ENCODE data around the gene INHBA. TPM values are rescaled to one million over a fixed set of nuclear protein-coding genes. Genes with fewer than 3 reads are reported as not detected.

Gene INHBA
- total and polyA plus RNA-seq, 2 of the 4 experiments (the other 2 are of a cell fraction): 60.2 to 112 TPM

DNA sequence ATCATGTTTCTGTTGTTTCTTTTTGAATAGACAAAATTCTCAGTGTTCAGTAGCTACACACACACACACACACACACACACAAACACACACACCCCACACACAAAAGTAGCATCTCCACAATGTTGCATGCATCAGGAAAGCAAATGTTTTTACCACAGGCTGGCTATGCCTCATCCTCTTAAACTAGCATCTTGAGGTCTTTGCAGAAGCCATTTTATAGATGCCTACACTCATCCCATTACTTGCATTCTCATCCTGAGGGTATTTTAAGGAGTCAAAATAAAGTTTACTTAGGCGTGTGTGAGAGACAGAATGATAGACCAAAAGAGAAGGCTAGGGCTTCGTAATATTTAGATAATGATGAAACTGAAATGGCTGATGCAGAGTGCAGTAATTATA, 7.9 kb upstream of the INHBA start:
- H3K18ac ChIP-seq (ENCODE audit: low read depth, low read length): no peak overlapping the region; the same call in 1 of the 2 replicates
- dilution Hi-C loops (cut with HindIII; ENCODE audit: low sequenced_read_pairs, unreplicated experiment) (no loop called here), in situ Hi-C loops (cut with MboI; ENCODE audit: low sequenced_read_pairs) (loop anchor here (10.0 kb wide), 1 partner anchor 1476 kb away; no protein-coding TSS in a partner anchor), intact Hi-C loops (cut with micrococcal nuclease) (no loop called here)
- H2BK20ac ChIP-seq (ENCODE audit: low read depth, low read length): peak overlapping the region; percentile 45; the same call in 1 of the 2 replicates
- H3K14ac ChIP-seq (replicated peaks; ENCODE audit: low read depth, low read length): no peak overlapping the region
- no peak overlapping the region for H3K9ac ChIP-seq (ENCODE audit: low read depth, low read length)
- no peak overlapping the region for H3K4me3 ChIP-seq (ENCODE audit: insufficient read depth, low read depth, low read length)
- ChIA-PET CTCF (interaction anchor here (0.6 to 1.3 kb wide), 6 partner anchors 16 to 1478 kb away, joined by 3 to 4 read pairs (median 3); no protein-coding TSS in a partner anchor), POLR2A (ENCODE audit: unreplicated experiment) (no interaction called here)
- no peak overlapping the region for H4K91ac ChIP-seq (ENCODE audit: insufficient read depth, low read depth, low read length)
- no peak overlapping the region for H3K27ac ChIP-seq (ENCODE audit: insufficient read depth, low read length)
- WGBS, 2 experiments (ENCODE audit: extremely low coverage in 2 of 2, insufficient read length in 1 of 2): no CpG with 5 or more reads among the region's 2 CpGs
- ATAC-seq (ENCODE audit: low read depth): no peak
- BruUV-seq (replicated peaks): no TSS peak
- H2AFZ ChIP-seq (replicated peaks; ENCODE audit: low read length, poor library complexity): no peak overlapping the region
- H4K20me1 ChIP-seq (ENCODE audit: insufficient read depth, low read length): no peaks in the 10 kb centered on the region
- no peak overlapping the region for H3K56ac ChIP-seq (ENCODE audit: extremely low read depth, insufficient read depth, low read length)
- no peak overlapping the region for H3K23ac ChIP-seq (ENCODE audit: low read depth, low read length)
- 0 out of 3 replicates have a peak overlapping the region, but pooled peaks have one; percentile 50 for H2BK15ac ChIP-seq (ENCODE audit: low read depth, low read length)
- H3K79me1 ChIP-seq (ENCODE audit: low read depth in 1 of 2, low read length in 2 of 2): peaks cover 8 to 27% of the 10 kb centered on the region in 2 experiments; a peak in 3 of 4 replicates
- H3K9me3 ChIP-seq (ENCODE audit: control insufficient read depth, insufficient read depth, low read length): no peaks in the 10 kb centered on the region
- H4K8ac ChIP-seq (ENCODE audit: low read depth in 2 of 2, low read length in 2 of 2): no peak overlapping the region
- H3K9me1 ChIP-seq (ENCODE audit: insufficient read depth, low read length): peaks cover 5% of the 10 kb centered on the region; the same call in 1 of the 2 replicates
- DNase-seq: no peak
- TF ChIP-seq MAZ (IDR thresholded peaks at IDR 0.05; ENCODE audit: borderline replicate concordance, low read depth, low read length): no peak
- TF ChIP-seq RAD21 (IDR thresholded peaks at IDR 0.05; ENCODE audit: low read length): no peak
- TF ChIP-seq SMC3 (IDR thresholded peaks at IDR 0.05; ENCODE audit: low read depth, low read length): no peak
- TF ChIP-seq MXI1 (IDR thresholded peaks at IDR 0.05; ENCODE audit: borderline replicate concordance, low read depth, low read length): no peak
- no peak for TF ChIP-seq RFX5 (IDR thresholded peaks at IDR 0.05; ENCODE audit: low read depth, low read length)
- no peak for TF ChIP-seq NFE2L2 (IDR thresholded peaks at IDR 0.05; ENCODE audit: low read depth, low read length)
- H3K36me3 ChIP-seq (ENCODE audit: control insufficient read depth, insufficient read depth, low read length): no peaks in the 10 kb centered on the region
- peak overlapping the region; percentile 64; the same call in 1 of the 2 replicates for H3K4ac ChIP-seq (ENCODE audit: low read depth, low read length)
- H4K5ac ChIP-seq (ENCODE audit: low read depth, low read length): no peak overlapping the region
- no peak overlapping the region for H3K4me2 ChIP-seq (ENCODE audit: low read depth, low read length)
- no peak overlapping the region for H2AK5ac ChIP-seq (ENCODE audit: low read depth, low read length)
- peak overlapping the region; percentile 23; the same call in 1 of the 2 replicates for H2BK120ac ChIP-seq (ENCODE audit: low read depth, low read length)
- H3K4me1 ChIP-seq (ENCODE audit: control insufficient read depth, insufficient read depth, low read length): peaks cover 17% of the 10 kb centered on the region
- H3K27me3 ChIP-seq (ENCODE audit: control insufficient read depth, insufficient read depth, low read length): no peaks in the 10 kb centered on the region
- peak overlapping the region; percentile 5 for H2BK5ac ChIP-seq (ENCODE audit: low read depth, low read length, poor library complexity, severe bottlenecking)
- H2AK9ac ChIP-seq (replicated peaks; ENCODE audit: low read depth, low read length, poor library complexity): no peak overlapping the region

All from IMR-90 (cell line).